GM19452 (cell line): Measurements from ENCODE around the gene SNX22.

ENCODE experiments used
- ATAC-seq: cut with Tn5 transposase; IDR thresholded peaks from one replicate; pipeline ENCODE4 v1.9.1; 2021; ENCODE audit not compliant: unreplicated experiment

Gene SNX22

GRCh38 chr15:64193971-64194370 is 42.4 kb downstream of the SNX22 start:
- ATAC-seq: no peak

- ATAC-seq: no peak
These were observed 45.9 kb downstream of the SNX22 start for GRCh38 chr15:64197425-64197824.

- ATAC-seq: no peak
These were observed 53.7 kb downstream of the SNX22 start for GRCh38 chr15:64205202-64205601.
